Dermis microvascular lymphatic vessel endothelial cell (primary cell): ENCODE measurements around the gene DDX1. TPM values are rescaled to one million over a fixed set of nuclear protein-coding genes. Genes with fewer than 3 reads are reported as not detected.
A peak's percentile ranks its signal among the peaks of the same experiment; 100 is the strongest.

Experiments
- DNase-seq, 2 donors: peaks; one replicate each; pipeline versions ENCODE4 v3.0.0 to v3.0.0-alpha.2; 2010; ENCODE audit warnings: low read depth in 2 of 2
- total RNA-seq: library from RNA; depleted of rRNA; stranded (reverse); fragments of >200 nt; gene quantifications from 2 replicates; pipeline ENCODE4 v1.2.1, GENCODE V29; 2014

DDX1 gene
- total RNA-seq, 1 donor from 2014 or later, result 67.5 TPM

GRCh38 chr2:15562354-15563031, 29.2 kb upstream of the DDX1 start:
- DNase-seq, result no peak

DNA sequence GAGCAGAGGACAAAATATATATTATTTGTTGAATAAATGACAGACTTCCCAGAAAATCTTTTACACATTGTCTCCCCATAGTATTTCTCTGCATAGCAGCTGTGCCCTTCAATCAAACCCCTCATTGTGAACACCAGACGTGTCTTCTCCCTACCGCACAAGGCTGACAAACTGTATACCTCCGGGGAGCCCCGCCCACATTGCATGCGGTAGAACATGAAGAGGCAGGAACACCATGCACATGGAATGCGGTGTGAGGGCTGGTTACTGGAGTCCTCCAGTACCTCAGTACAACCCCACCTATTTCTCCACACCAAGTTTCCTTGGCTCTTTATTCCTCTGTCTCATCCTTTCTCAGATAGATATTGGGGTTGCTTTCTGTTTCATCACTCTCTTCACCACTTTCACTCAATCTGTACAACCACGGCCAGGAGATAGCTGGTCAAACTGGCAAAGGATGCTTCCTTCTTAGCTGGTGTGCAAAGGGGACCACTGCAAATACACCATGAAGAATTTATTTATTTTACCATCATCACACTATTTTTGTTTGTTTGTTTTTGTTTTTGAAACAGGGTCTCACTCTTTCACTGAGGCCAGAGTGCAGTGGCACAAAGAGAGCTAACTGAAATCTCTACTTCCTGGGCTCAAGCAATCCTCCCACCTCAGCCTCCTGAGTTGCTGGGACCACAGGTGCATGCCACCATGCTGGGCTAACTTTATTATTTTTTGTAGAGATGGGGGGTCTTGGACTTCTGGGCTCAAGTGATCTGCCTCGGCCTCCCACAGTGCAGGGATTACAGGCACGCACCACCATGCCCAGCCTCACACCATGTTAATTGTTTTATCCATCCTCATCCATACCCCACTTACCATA, 28.2 kb upstream of the DDX1 start:
- no peak for DNase-seq

- DNase-seq, result no peak
Observed at GRCh38 chr2:15565392-15565791, 26.3 kb upstream of the DDX1 start.

- DNase-seq, result no peak
Observed at GRCh38 chr2:15565994-15566671, 25.5 kb upstream of the DDX1 start.

- no peak for DNase-seq
Observed at GRCh38 chr2:15566912-15567311, 24.8 kb upstream of the DDX1 start.

GRCh38 chr2:15568874-15569273, 22.8 kb upstream of the DDX1 start:
- no peak for DNase-seq

GRCh38 chr2:15570104-15570503, 21.6 kb upstream of the DDX1 start:
- no peak for DNase-seq

DNA sequence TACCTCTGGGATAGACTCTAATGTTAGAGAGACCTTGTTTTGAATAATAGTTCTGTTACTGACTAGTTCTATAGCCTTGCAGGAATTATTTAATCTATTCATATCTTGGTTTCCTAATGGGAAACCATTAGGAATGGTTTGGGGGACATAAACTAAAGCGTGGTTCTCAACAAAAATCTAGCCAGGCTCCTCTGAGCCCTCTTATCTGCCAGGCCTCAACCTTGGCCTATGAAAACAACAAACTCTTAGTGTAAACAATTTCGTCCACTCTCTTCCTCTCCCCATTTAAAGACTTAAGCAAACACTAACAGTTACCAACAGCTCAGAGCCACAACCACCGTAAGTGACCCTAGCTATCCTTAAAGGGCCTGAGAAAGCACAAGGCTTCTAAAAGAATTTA, 19.9 kb upstream of the DDX1 start:
- DNase-seq, result no peak

GRCh38 chr2:15577071-15577735, 14.5 kb upstream of the DDX1 start:
- peak; percentile 70 to 86 for DNase-seq

DNA sequence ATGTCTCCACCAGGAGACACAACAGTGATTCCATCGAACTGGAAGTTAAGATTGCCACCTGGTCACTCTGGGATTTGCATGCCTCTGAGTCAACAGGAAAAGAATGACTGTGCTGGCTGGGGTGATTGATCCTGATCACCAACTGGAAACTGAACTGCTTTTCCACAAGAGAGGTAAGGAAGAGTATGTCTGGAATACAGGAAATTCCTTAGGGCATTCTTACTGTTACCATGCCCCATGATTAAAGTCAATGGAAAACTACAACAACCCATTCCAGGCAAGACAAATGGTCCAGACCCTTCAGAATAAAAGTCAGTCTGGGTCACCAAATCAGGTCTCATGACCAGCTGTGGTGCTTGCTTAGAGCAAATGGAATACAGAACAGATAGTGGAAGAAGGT, 12.0 kb upstream of the DDX1 start:
- peak in 1 of 2 donors; percentile 88 for DNase-seq

- no peak for DNase-seq
Observed at GRCh38 chr2:15580451-15580850, 11.2 kb upstream of the DDX1 start.

- no peak for DNase-seq
Observed at GRCh38 chr2:15582710-15583357, 8.8 kb upstream of the DDX1 start.

DNA sequence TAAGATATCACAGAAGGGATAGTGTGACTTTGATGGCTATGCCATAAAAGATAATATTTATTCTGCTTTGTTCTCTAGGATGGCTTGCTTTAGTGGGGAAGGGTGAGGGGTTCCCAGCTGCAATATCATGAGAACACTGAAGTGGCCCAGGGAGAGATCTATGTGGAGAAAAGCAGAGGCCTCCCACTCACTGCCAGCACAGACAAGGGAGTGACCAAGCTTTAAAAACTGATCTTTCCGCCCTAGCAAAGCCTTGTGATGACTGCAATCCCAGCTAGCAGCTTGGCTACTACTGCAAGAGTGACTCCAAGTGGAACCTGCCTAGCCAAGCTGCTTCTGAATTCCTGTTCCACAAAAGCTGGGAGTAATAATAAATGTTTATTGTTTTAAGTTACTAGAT, 7.8 kb upstream of the DDX1 start:
- DNase-seq, result no peak

- DNase-seq, result no peak
Observed at GRCh38 chr2:15584316-15584715, 7.4 kb upstream of the DDX1 start.

DNA sequence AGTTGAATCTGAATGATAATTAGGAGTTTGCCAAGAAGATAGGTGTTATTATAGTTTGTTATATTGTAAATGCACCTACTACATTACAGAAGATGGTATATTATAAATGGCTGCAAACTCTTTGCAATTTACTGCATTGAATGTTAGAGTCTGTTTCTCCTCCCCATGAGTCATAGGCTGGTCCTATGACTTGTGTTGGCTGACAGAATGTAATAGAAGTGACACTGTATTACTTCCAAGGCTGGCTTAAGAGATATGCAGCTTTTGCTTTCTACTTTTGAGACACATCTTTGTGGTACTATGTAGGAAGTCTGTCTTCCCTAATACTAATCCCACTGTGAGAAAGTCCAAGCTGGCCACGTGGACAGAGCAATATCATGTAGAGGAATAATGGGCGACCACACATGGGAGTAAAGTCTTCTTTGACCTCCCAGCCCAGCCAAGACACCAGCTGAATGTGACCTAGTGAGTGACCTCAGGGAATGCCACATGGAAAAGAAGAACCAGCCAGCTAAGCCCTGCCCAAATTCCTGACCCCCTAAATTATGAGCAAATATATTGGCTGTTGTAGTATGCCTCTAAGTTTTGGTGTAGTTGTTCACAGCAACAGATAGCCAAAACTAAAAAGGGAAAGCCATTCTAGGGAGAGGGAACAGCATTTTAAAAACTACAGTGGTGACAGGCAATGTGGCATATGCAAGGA, 6.8 kb upstream of the DDX1 start:
- DNase-seq, result peak in 1 of 2 donors; percentile 26

GRCh38 chr2:15588329-15588919, 3.2 kb upstream of the DDX1 start:
- peak; percentile 63 to 79 for DNase-seq

DNA sequence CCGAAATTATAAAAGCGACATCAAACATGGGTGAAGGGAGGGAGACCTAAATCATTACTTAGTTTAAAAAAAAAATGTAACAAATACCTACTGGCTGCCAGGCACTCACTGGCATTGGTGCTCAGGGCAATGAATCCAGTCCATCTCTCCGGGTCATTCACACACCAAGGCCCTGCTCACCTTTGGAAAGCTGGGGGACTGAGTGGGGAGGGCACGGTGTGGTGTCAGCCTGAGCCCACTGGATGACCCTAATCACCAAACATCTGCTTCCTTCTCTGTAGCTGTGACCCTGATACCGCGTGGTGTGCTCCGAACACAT, 336 bp upstream of the DDX1 start:
- no peak for DNase-seq

- DNase-seq, result no peak
Observed at GRCh38 chr2:15593327-15593705, 1.6 kb downstream of the DDX1 start.

- DNase-seq, result no peak
Observed at GRCh38 chr2:15594291-15595256, 2.9 kb downstream of the DDX1 start.
